Measurements from ENCODE around the gene SEC24D. TPM values are rescaled to one million over a fixed set of nuclear protein-coding genes. Genes with fewer than 3 reads are reported as not detected.

Gene SEC24D
- total RNA-seq, 2 experiments from 2014 or later = 33.1 to 36.1 TPM

- Mint-ChIP-seq H3K4me3 (peak overlapping the region; percentile 32), H3K4me1 (peaks cover 28% of the 10 kb centered on the region), H3K9me3 (no peaks in the 10 kb centered on the region), H3K27ac (peak overlapping the region; percentile 86), H3K27me3 (no peaks in the 10 kb centered on the region), H3K36me3 (ENCODE audit: low read depth) (peaks cover 42% of the 10 kb centered on the region)
- DNase-seq = peak; percentile 48
- POLR2A ChIA-PET = no interaction called here
- CTCF ChIA-PET = no interaction called here
Observed at GRCh38 chr4:118729287-118730286, 106.3 kb downstream of the SEC24D start.

GRCh38 chr4:118727360-118727759 is 108.6 kb downstream of the SEC24D start:
- no peaks in the 10 kb centered on the region for H3K27me3 Mint-ChIP-seq
- ChIA-PET CTCF (interaction anchor here (1.2 kb wide), 1 partner anchor 26 kb away, joined by 4 read pairs; no protein-coding TSS in a partner anchor), POLR2A (no interaction called here)
- H3K4me1 Mint-ChIP-seq = peaks cover 28% of the 10 kb centered on the region
- H3K4me3 Mint-ChIP-seq = no peak overlapping the region
- H3K27ac Mint-ChIP-seq = no peak overlapping the region
- H3K9me3 Mint-ChIP-seq = no peaks in the 10 kb centered on the region
- no peak for DNase-seq
- peaks cover 42% of the 10 kb centered on the region for H3K36me3 Mint-ChIP-seq (ENCODE audit: low read depth)

- POLR2A ChIA-PET = no interaction called here
- peaks cover 27% of the 10 kb centered on the region for H3K36me3 Mint-ChIP-seq (ENCODE audit: low read depth)
- H3K27ac Mint-ChIP-seq = no peak overlapping the region
- no peaks in the 10 kb centered on the region for H3K27me3 Mint-ChIP-seq
- H3K4me1 Mint-ChIP-seq = peaks cover 7% of the 10 kb centered on the region
- no peaks in the 10 kb centered on the region for H3K9me3 Mint-ChIP-seq
- no peak overlapping the region for H3K4me3 Mint-ChIP-seq
- DNase-seq = no peak
- CTCF ChIA-PET = no interaction called here
Observed at GRCh38 chr4:118723369-118723768, 112.6 kb downstream of the SEC24D start.

GRCh38 chr4:118721752-118722151 is 114.2 kb downstream of the SEC24D start:
- no peak overlapping the region for H3K27ac Mint-ChIP-seq
- no peaks in the 10 kb centered on the region for H3K27me3 Mint-ChIP-seq
- no peak for DNase-seq
- POLR2A ChIA-PET = no interaction called here
- H3K36me3 Mint-ChIP-seq (ENCODE audit: low read depth) = peaks cover 24% of the 10 kb centered on the region
- no peaks in the 10 kb centered on the region for H3K9me3 Mint-ChIP-seq
- H3K4me1 Mint-ChIP-seq = peaks cover 3% of the 10 kb centered on the region
- CTCF ChIA-PET = no interaction called here
- H3K4me3 Mint-ChIP-seq = no peak overlapping the region

- ChIA-PET CTCF (no interaction called here), POLR2A (no interaction called here)
Observed at GRCh38 chr4:118718511-118719170, 117.3 kb downstream of the SEC24D start.

GRCh38 chr4:118716304-118716703 is 119.6 kb downstream of the SEC24D start:
- DNase-seq = no peak
- H3K36me3 Mint-ChIP-seq (ENCODE audit: low read depth) = peaks cover 14% of the 10 kb centered on the region
- H3K27me3 Mint-ChIP-seq = no peaks in the 10 kb centered on the region
- peaks cover 8% of the 10 kb centered on the region for H3K4me1 Mint-ChIP-seq
- CTCF ChIA-PET = no interaction called here
- no peak overlapping the region for H3K4me3 Mint-ChIP-seq
- POLR2A ChIA-PET = no interaction called here
- H3K9me3 Mint-ChIP-seq = no peaks in the 10 kb centered on the region
- H3K27ac Mint-ChIP-seq = no peak overlapping the region

More at GRCh38 chr4:118718511-118719170, 117.3 kb downstream of the SEC24D start:
- H3K9me3 Mint-ChIP-seq = no peaks in the 10 kb centered on the region
- no peak for DNase-seq
- no peaks in the 10 kb centered on the region for H3K4me1 Mint-ChIP-seq
- no peak overlapping the region for H3K4me3 Mint-ChIP-seq
- H3K36me3 Mint-ChIP-seq (ENCODE audit: low read depth) = peaks cover 12% of the 10 kb centered on the region
- H3K27me3 Mint-ChIP-seq = no peaks in the 10 kb centered on the region
- H3K27ac Mint-ChIP-seq = no peak overlapping the region

- no peaks in the 10 kb centered on the region for H3K9me3 Mint-ChIP-seq
- no peaks in the 10 kb centered on the region for H3K27me3 Mint-ChIP-seq
- H3K36me3 Mint-ChIP-seq (ENCODE audit: low read depth) = peaks cover 26% of the 10 kb centered on the region
- H3K4me1 Mint-ChIP-seq = peaks cover 8% of the 10 kb centered on the region
- DNase-seq = no peak
- no peak overlapping the region for H3K4me3 Mint-ChIP-seq
- POLR2A ChIA-PET = no interaction called here
- H3K27ac Mint-ChIP-seq = no peak overlapping the region
- CTCF ChIA-PET = no interaction called here
Observed at GRCh38 chr4:118714682-118715081, 121.2 kb downstream of the SEC24D start.

- Mint-ChIP-seq H3K9me3 (no peaks in the 10 kb centered on the region), H3K4me3 (no peak overlapping the region), H3K36me3 (ENCODE audit: low read depth) (peaks cover 31% of the 10 kb centered on the region), H3K27ac (no peak overlapping the region), H3K4me1 (peaks cover 8% of the 10 kb centered on the region), H3K27me3 (no peaks in the 10 kb centered on the region)
- DNase-seq = no peak
- CTCF ChIA-PET = no interaction called here
- POLR2A ChIA-PET = no interaction called here
Observed at GRCh38 chr4:118712872-118713271, 123.1 kb downstream of the SEC24D start.

GRCh38 chr4:118711052-118711451 is 124.9 kb downstream of the SEC24D start:
- POLR2A ChIA-PET = no interaction called here
- peaks cover 42% of the 10 kb centered on the region for H3K36me3 Mint-ChIP-seq (ENCODE audit: low read depth)
- CTCF ChIA-PET = no interaction called here
- no peaks in the 10 kb centered on the region for H3K27me3 Mint-ChIP-seq
- no peak overlapping the region for H3K4me3 Mint-ChIP-seq
- H3K27ac Mint-ChIP-seq = no peak overlapping the region
- no peaks in the 10 kb centered on the region for H3K9me3 Mint-ChIP-seq
- peaks cover 8% of the 10 kb centered on the region for H3K4me1 Mint-ChIP-seq
- DNase-seq = no peak

GRCh38 chr4:118703118-118703517 is 132.8 kb downstream of the SEC24D start:
- no peak overlapping the region for H3K27ac Mint-ChIP-seq
- POLR2A ChIA-PET = no interaction called here
- H3K4me3 Mint-ChIP-seq = no peak overlapping the region
- no peak for DNase-seq
- no peaks in the 10 kb centered on the region for H3K4me1 Mint-ChIP-seq
- H3K36me3 Mint-ChIP-seq (ENCODE audit: low read depth) = peaks cover 44% of the 10 kb centered on the region
- CTCF ChIA-PET = no interaction called here
- no peaks in the 10 kb centered on the region for H3K27me3 Mint-ChIP-seq
- H3K9me3 Mint-ChIP-seq = no peaks in the 10 kb centered on the region

- peaks cover 9% of the 10 kb centered on the region for H3K36me3 Mint-ChIP-seq (ENCODE audit: low read depth)
- H3K4me1 Mint-ChIP-seq = peaks cover 36% of the 10 kb centered on the region
- H3K9me3 Mint-ChIP-seq = no peaks in the 10 kb centered on the region
- POLR2A ChIA-PET = interaction anchor here (0.5 kb wide), 1 partner anchor 13 kb away, joined by 7 read pairs; no protein-coding TSS in a partner anchor
- DNase-seq = peak; percentile 89
- H3K27ac Mint-ChIP-seq = peak within 1 kb of the TSS; percentile 87
- peak within 1 kb of the TSS; percentile 86 for H3K4me3 Mint-ChIP-seq
- peaks cover 4% of the 10 kb centered on the region for H3K27me3 Mint-ChIP-seq
- CTCF ChIA-PET = interaction anchor here (0.8 kb wide), 1 partner anchor 9 kb away, joined by 7 read pairs; no protein-coding TSS in a partner anchor
Observed at GRCh38 chr4:118684873-118685811, 150.8 kb downstream of the SEC24D start, which contains the start of gene METTL14. TSS of gene METTL14 (plus strand) at chr4:118685392. CDS start at chr4:118685535, 143 bp downstream.

- CTCF ChIA-PET = no interaction called here
- POLR2A ChIA-PET = interaction anchor here (0.5 kb wide), 1 partner anchor 140 kb away, joined by 6 read pairs; no protein-coding TSS in a partner anchor
- Mint-ChIP-seq H3K4me3 (no peak overlapping the region), H3K27ac (no peak overlapping the region), H3K4me1 (peaks cover 36% of the 10 kb centered on the region), H3K36me3 (ENCODE audit: low read depth) (peaks cover 5% of the 10 kb centered on the region), H3K27me3 (peaks cover 4% of the 10 kb centered on the region), H3K9me3 (no peaks in the 10 kb centered on the region)
- DNase-seq = no peak
Observed at GRCh38 chr4:118683513-118683912, 152.4 kb downstream of the SEC24D start.
